CD4-positive, alpha-beta T cell treated with Interleukin-15 for 1 hour (primary cell): ENCODE results near the gene GAS7.
A peak's percentile ranks its signal among the peaks of the same experiment; 100 is the strongest.

Experiments
- DNase-seq: peaks from one replicate; pipeline ENCODE4 v3.0.0-alpha.2; 2020

The GAS7 gene

GRCh38 chr17:10170233-10170632, 28.2 kb downstream of the GAS7 start:
- DNase-seq: no peak

DNA sequence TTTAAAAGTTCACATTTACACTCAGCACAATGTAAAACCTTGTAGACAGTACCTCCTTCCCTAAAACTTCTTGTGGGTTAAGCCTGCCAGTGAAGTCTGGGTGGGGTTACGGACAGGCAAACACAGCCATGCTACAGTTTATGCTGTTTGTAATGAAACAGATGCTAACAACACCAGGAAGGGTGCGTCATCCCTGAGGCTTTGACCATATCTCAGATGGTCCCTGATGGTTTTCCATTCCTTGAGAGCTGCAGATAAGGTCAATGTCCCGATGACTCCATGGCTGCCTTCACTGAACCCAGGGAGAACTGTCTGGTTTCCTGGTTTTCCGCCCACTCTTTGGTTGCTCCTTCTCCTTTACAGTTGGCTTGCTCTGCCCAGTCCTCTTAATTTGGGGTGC, 29.1 kb downstream of the GAS7 start:
- DNase-seq: no peak

GRCh38 chr17:10166176-10166935, 32.0 kb downstream of the GAS7 start:
- no peak for DNase-seq

- DNase-seq: no peak
These were observed 36.3 kb downstream of the GAS7 start for GRCh38 chr17:10162096-10162495.

DNA sequence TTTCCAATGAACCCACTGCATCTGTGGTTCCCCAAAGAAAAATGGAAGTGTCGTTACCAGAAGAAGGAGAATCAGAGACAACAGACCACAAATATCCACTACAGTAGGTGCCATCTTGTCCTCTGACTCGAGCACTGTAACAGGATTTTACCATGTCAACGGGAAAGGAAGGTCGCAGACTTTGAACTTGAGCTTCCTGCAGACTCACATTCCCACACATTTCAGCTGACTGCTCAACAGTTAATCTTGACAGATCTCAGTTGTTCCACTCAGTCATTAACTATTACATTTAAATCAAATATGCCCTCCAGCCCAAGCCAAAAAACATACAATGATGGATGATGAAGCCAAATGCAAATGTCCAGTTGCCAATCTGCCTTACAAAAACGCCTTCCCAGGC, 37.0 kb downstream of the GAS7 start:
- DNase-seq: no peak

DNA sequence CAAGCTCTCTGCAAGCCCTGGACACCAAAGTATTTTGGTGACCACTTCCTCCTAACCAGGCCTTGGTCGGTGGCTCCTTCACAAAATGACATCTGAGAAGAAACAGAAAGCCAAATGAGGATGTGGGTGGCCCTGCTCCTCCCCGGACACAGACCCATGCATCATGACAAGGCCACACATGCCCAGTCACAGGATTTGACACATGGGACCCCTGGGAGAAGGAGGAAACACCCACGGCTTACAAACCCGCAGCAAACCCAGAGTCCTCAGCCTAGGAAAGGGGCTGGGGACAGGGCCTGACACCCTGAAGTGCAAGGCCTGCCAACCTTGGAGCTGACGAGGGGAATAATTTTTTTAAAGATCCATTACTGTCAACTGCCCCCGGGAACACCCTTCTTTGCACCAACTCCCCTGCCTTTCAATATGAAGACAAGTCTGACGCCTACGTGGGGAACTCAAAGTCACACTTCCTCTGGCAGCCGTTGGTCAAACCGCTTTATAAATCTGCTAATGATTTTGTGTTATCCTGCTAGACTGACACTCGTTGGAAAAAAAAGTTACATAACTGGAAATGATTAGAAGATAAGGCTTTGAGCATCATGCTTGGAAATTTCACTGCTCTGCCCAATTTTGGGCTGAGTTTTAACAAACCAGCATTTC, 41.3 kb downstream of the GAS7 start:
- peak; percentile 78 for DNase-seq

GRCh38 chr17:10156599-10156947, 41.8 kb downstream of the GAS7 start:
- no peak for DNase-seq

- no peak for DNase-seq
These were observed 42.4 kb downstream of the GAS7 start for GRCh38 chr17:10156077-10156435.

- DNase-seq: no peak
These were observed 42.9 kb downstream of the GAS7 start for GRCh38 chr17:10155371-10156076.

DNA sequence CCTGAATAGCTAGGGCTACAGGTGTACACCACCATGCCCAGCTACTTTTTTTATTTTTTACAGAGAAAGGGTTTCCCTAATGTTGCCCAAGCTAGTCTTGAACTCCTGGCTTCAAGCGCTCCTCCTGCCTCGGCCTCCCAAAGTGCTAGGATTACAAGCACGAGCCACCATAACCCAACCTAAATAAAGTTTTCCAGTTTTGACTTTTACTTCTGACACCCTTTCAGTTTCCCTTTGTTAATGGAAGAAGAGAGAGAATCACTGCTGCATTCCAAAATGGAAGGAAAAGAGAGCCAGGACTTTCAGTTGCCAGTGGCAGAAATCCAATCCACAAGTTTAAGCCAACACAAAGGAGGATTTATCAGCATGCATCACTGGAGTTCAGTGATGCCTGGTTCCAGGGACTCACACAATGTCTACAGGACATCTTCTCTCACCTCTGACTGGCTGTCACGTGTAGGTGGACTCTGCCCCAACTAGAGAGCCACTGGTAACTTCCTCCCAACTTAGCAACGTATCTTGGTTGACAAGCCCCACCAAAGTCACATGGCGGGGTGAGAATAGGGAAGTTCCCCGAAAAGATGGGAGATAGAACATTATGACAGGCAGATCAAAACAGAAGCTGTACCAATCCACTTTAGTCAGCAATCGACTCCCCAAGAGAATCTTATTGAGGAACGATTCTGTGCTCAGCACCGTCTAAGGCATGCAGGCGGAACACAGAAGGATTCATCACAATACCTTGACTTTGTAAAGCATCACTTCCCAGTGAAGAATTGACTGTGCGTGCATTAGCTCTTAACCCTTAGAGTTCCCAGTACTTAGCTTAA, 46.5 kb downstream of the GAS7 start:
- peak; percentile 78 for DNase-seq

DNA sequence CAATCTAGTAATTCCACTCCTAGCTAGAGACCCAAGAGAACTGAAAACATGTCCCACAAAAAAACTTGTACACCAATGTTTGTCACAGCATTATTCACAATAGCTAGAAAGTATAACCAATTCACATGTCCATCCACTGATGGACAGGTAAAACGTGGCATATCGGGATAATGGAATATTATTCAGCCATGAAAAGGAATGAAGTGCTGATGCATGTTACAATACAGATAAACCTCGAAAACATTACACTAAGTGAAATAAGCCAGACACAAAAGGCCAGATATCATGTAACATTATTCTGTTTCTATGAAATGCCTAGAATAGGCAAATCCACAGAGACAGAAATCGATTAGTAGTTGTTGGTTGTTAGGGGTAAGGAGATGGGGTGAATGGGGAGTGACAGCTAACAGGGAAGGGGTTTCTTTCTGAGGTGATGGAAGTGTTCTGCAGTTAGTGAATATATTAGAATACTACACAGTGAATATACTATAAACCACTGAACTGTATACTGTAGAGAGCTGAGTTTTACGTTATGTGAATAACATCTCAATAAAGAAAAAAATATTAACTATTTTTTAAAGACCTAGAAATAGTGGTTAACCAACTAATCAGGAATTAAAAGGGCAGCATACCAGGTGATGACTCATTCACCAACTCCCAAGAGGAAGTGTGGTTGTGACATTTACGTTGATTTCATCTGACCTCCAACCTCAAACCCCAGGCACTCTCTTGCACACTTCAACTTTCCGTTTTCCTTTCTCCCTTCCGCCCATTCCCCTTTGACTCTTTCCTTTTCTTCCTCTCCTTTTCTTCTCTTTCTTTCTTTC, 48.6 kb downstream of the GAS7 start:
- DNase-seq: peak; percentile 43

- DNase-seq: no peak
These were observed 50.5 kb downstream of the GAS7 start for GRCh38 chr17:10147761-10148415.

- DNase-seq: no peak
These were observed 51.4 kb downstream of the GAS7 start for GRCh38 chr17:10147040-10147439.

GRCh38 chr17:10144982-10145381, 53.4 kb downstream of the GAS7 start:
- no peak for DNase-seq

DNA sequence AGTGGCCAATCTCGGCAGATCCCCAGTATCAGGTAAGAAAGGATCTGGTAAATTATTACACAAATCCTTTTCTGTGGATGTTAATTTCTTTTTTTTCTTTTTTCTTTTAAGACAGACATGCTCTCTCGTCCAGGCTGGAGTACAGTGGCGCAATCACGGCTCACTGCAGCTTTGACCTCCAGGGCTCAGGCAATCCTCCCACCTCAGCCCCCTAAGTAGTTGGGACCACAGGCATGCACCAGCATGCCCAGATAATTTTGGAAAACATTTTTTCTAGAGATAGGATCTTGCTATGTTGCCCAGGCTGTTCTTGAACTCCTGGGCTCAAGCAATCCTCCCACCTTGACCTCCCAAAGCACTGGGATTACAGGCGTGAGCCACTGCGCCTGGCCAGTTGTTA, 54.0 kb downstream of the GAS7 start:
- DNase-seq: no peak

DNA sequence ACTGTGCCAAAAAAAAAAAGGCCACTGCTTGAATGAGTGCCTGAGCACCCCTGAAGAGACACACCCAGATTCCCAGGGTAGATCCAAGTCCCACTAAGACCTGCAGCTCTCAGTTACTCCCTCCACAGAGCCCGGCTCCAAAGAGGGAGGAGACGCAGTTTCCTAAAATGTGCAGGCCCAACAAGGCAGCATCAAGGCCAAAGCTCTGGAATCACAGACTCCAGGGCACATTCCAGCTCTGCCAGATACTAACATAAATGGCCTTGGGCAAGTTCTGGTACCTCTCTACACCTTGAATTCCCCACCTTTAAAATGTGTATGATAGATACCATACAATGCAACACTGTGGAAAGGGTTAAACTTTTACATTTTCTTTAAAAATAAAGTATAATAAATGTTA, 57.0 kb downstream of the GAS7 start:
- DNase-seq: no peak

GRCh38 chr17:10139577-10139976, 58.8 kb downstream of the GAS7 start:
- DNase-seq: no peak

DNA sequence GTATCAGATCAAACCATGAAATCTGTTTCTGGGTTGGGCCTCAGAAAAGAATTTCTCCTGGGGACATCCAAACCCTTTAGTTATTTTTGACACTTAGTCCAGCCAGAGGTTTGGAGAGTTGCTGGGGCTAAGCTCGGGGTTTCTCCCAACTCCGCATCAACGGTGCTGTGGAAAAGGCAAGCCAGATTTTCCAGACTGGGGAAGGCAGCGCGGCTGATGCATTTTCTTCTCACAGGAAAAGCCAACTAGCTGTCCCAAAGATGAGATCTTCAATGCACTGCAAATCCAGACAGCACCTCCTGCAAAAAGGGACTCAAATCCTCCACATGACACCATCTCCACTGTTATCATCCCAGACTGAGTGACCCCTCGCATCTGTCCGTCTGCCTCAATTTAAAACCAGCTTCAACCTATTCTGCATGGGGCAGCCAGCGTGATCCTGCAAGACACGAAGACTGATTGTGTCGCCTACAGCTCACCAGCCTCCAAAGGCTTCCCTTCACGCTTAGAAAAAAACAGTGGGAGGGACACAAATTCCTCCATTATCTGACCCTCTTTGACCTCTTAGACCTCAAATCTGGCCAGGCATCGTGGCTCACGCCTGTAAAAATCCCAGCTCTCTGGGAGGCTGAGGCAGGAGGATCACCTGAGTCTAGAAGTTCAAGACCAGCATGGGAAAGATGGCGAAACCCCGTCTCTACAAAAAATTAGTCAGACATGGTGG, 62.0 kb downstream of the GAS7 start:
- DNase-seq: no peak

GRCh38 chr17:10135539-10136257, 62.7 kb downstream of the GAS7 start:
- peak; percentile 62 for DNase-seq

- no peak for DNase-seq
These were observed 67.7 kb downstream of the GAS7 start for GRCh38 chr17:10130677-10131076.
